ENCODE results near the gene GTF2H3.
A peak's percentile ranks its signal among the peaks of the same experiment; 100 is the strongest.

Gene GTF2H3

DNA sequence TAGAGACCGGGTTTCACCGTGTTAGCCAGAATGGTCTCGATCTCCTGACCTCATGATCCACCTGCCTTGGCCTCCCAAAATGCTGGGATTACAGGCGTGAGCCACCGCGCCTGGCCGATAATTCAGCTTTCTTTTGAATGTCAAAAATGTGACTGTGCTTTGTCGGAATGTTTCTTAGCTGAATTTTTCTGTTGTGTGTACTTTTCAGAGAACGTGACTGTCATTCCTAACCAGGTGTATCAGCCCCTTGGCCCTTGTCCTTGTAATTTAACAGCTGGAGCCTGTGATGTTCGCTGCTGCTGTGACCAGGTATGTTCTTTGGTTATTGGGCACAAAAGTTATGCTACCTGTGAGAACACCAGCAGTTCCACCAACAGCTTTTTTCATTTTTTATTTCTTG is 45.4 kb downstream of the GTF2H3 start:
- peaks cover 71% of the 10 kb centered on the region for H3K36me3 Mint-ChIP-seq (ENCODE audit: low read depth)

DNA sequence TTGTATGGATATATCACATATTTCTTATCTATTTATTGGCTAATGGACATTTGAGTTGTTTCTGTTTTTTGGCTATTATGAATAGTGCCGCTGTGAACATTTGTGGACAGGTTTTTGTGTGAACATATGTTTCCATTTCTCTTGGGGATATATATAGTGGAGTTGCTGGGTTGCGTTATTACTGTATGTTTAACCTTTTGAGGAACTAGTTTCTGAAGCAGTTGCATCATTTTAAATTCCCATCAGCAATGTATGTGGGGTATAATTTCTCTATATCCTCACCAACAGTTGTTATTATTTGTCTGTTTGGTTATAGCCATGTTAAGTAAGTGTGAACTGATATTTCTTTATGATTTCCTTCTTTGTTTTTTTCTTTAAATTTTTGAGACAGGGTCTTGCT is 48.0 kb downstream of the GTF2H3 start:
- H3K27ac Mint-ChIP-seq: no peak overlapping the region
- no peak for DNase-seq
- H3K36me3 Mint-ChIP-seq (ENCODE audit: low read depth): peaks cover 62% of the 10 kb centered on the region
- H3K4me1 Mint-ChIP-seq: peaks cover under 1% of the 10 kb centered on the region
- TF ChIP-seq, protein P1, sequence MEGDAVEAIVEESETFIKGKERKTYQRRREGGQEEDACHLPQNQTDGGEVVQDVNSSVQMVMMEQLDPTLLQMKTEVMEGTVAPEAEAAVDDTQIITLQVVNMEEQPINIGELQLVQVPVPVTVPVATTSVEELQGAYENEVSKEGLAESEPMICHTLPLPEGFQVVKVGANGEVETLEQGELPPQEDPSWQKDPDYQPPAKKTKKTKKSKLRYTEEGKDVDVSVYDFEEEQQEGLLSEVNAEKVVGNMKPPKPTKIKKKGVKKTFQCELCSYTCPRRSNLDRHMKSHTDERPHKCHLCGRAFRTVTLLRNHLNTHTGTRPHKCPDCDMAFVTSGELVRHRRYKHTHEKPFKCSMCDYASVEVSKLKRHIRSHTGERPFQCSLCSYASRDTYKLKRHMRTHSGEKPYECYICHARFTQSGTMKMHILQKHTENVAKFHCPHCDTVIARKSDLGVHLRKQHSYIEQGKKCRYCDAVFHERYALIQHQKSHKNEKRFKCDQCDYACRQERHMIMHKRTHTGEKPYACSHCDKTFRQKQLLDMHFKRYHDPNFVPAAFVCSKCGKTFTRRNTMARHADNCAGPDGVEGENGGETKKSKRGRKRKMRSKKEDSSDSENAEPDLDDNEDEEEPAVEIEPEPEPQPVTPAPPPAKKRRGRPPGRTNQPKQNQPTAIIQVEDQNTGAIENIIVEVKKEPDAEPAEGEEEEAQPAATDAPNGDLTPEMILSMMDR (IDR thresholded peaks at IDR 0.05): no peak
- H3K4me3 Mint-ChIP-seq: no peak overlapping the region
- H3K27me3 Mint-ChIP-seq (ENCODE audit: low read depth, poor library complexity): no peaks in the 10 kb centered on the region
- H3K9me3 Mint-ChIP-seq: no peaks in the 10 kb centered on the region

More for the DNA sequence above, 45.4 kb downstream of the GTF2H3 start:
- DNase-seq: no peak
- H3K4me1 Mint-ChIP-seq: no peaks in the 10 kb centered on the region
- no peak overlapping the region for H3K27ac Mint-ChIP-seq
- no peaks in the 10 kb centered on the region for H3K9me3 Mint-ChIP-seq
- H3K27me3 Mint-ChIP-seq (ENCODE audit: low read depth, poor library complexity): no peaks in the 10 kb centered on the region
- H3K4me3 Mint-ChIP-seq: no peak overlapping the region
- TF ChIP-seq, protein P1 (IDR thresholded peaks at IDR 0.05): no peak

DNA sequence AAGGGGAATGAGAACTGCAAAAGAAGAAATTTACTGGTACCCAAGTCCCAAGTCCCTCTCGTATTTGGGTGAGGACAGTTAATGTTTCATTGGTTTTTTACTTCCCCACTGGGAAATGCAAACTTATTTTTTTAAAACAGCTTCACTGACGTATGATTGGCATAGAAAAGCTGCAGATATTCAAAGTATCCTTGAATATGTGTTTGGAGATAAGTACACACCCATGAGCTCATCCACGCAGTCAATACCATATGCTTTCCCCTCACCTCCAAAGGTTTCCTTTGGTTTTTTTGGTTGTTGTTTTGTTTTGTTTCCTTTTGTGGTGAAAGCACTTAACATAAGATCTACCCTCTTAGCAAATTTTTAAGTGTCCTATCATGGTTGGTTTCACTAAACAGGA is 50.3 kb downstream of the GTF2H3 start:
- H3K27me3 Mint-ChIP-seq (ENCODE audit: low read depth, poor library complexity): no peaks in the 10 kb centered on the region
- H3K27ac Mint-ChIP-seq: no peak overlapping the region
- no peaks in the 10 kb centered on the region for H3K9me3 Mint-ChIP-seq
- H3K4me1 Mint-ChIP-seq: peaks cover 6% of the 10 kb centered on the region
- H3K36me3 Mint-ChIP-seq (ENCODE audit: low read depth): peaks cover 56% of the 10 kb centered on the region
- H3K4me3 Mint-ChIP-seq: no peak overlapping the region
- TF ChIP-seq, protein P1 (IDR thresholded peaks at IDR 0.05): no peak
- no peak for DNase-seq

DNA sequence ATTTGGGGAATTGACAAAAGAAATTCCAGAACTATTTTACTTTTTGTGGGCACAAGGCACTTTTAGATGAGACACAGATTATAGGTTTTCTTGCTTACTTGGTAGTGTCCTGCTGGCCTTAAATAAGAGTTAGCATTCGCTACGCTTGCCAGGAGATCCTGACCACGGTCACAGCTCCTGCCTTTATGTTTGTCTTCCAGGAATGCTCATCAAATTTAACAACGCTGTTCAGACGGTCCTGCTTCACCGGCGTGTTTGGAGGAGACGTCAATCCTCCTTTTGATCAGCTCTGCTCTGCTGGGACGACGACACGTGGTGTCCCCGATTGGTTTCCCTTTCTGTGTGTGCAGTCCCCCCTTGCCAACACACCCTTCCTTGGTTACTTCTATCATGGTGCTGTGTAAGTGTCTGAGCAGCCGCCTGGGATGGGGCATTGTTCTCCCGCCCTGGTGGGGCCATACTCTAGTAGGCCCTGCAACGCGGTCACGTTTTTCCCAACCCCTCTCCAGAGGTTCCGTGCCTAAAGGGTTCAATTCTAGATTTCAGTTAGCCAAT is 53.1 kb downstream of the GTF2H3 start:
- no peak for DNase-seq
- TF ChIP-seq, protein P1 (IDR thresholded peaks at IDR 0.05): no peak
- Mint-ChIP-seq H3K27ac (peak overlapping the region; percentile 72), H3K27me3 (ENCODE audit: low read depth, poor library complexity) (no peaks in the 10 kb centered on the region), H3K4me1 (peaks cover 6% of the 10 kb centered on the region), H3K4me3 (no peak overlapping the region), H3K36me3 (ENCODE audit: low read depth) (peaks cover 48% of the 10 kb centered on the region), H3K9me3 (no peaks in the 10 kb centered on the region)

DNA sequence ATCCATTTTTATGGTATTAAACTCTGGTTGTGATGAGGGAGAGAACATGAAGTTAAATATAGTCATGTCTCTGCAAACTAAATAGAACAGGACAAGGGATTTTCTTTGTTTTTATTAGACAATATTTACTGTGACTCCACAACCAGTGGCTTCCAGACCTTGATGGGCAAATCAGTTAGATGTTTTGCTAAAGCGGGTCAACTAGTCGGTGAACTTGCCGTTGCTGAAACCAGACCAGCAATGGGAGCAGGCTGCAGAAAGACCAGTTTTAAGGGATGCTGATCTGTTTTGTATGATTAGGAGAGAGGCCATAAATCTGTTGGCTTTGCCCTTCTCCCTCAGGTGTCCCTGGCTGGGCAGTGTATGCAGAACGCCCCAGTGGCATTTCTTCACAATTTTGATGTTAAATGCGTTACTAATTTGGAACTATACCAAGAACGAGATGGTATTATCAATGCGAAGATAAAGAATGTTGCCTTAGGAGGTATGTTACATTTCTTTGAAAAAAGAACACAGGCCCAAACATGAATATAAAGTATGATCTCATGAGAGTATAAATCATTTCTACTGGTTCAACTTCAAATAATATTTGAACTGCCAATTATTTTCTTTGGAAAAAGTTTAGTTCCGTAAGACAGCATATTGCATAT is 56.7 kb downstream of the GTF2H3 start:
- Mint-ChIP-seq H3K4me3 (no peak overlapping the region), H3K9me3 (no peaks in the 10 kb centered on the region), H3K4me1 (peaks cover 6% of the 10 kb centered on the region), H3K27ac (no peak overlapping the region), H3K36me3 (ENCODE audit: low read depth) (peaks cover 53% of the 10 kb centered on the region), H3K27me3 (ENCODE audit: low read depth, poor library complexity) (no peaks in the 10 kb centered on the region)
- DNase-seq: no peak
- TF ChIP-seq, protein P1 (IDR thresholded peaks at IDR 0.05): no peak

DNA sequence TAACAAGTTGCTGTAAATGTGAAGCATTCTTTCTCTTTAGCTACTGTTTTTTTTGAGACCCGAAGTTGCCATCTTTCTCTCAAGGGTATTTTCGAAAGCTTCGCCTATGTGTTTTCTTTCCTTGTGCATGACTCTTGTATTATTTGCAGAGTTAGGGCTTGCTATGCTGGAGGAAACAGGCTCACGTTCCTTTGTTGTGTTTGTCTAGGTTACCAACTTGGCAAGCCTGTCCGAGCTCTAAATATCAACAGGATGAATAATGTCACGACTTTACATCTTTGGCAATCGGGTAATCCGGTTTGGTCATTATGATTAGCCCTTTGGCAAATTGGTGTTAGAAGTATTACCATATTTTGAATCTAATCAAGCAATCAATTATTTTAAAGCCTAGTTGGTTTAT is 62.6 kb downstream of the GTF2H3 start:
- H3K27me3 Mint-ChIP-seq (ENCODE audit: low read depth, poor library complexity): no peaks in the 10 kb centered on the region
- no peaks in the 10 kb centered on the region for H3K4me1 Mint-ChIP-seq
- H3K9me3 Mint-ChIP-seq: no peaks in the 10 kb centered on the region
- peaks cover 58% of the 10 kb centered on the region for H3K36me3 Mint-ChIP-seq (ENCODE audit: low read depth)
- H3K27ac Mint-ChIP-seq: no peak overlapping the region
- TF ChIP-seq, protein P1 (IDR thresholded peaks at IDR 0.05): no peak
- no peak for DNase-seq
- H3K4me3 Mint-ChIP-seq: no peak overlapping the region

Data from nephron progenitor cell (in vitro differentiated cells).